ENCODE measurements around the gene DHRS12. TPM values are rescaled to one million over a fixed set of nuclear protein-coding genes. Genes with fewer than 3 reads are reported as not detected.

The DHRS12 gene
- total RNA-seq, 1 experiment from 2014 or later = 10.9 TPM

- H3K4me2 ChIP-seq (ENCODE audit: low read depth, low read length, poor library complexity, severe bottlenecking) = no peak overlapping the region
- no peak overlapping the region for H3K27ac ChIP-seq (ENCODE audit: low read length)
- no peaks in the 10 kb centered on the region for H3K79me2 ChIP-seq (ENCODE audit: low read length)
- no peaks in the 10 kb centered on the region for H3K9me3 ChIP-seq (ENCODE audit: low read length)
- no peaks in the 10 kb centered on the region for H4K20me1 ChIP-seq (ENCODE audit: insufficient read depth, low read depth, low read length)
- H3K4me3 ChIP-seq (ENCODE audit: low read length) = no peak overlapping the region
- no peaks in the 10 kb centered on the region for H3K27me3 ChIP-seq (ENCODE audit: low read length)
- DNase-seq = no peak
- H3K9ac ChIP-seq (ENCODE audit: low read length) = no peak overlapping the region
- no peak overlapping the region for H2AFZ ChIP-seq (ENCODE audit: low read length)
- H3K36me3 ChIP-seq (ENCODE audit: insufficient read depth, low read length) = no peaks in the 10 kb centered on the region
- H3K4me1 ChIP-seq (ENCODE audit: low read length) = no peaks in the 10 kb centered on the region
- no peaks in the 10 kb centered on the region for H3K9me2 ChIP-seq (replicated peaks; ENCODE audit: insufficient read depth, low read length)
Measured at GRCh38 chr13:51769455-51770127, 34.4 kb downstream of the DHRS12 start.

- DNase-seq = no peak
- no peak overlapping the region for H3K9ac ChIP-seq (ENCODE audit: low read length)
- no peak overlapping the region for H3K4me2 ChIP-seq (ENCODE audit: low read depth, low read length, poor library complexity, severe bottlenecking)
- H3K9me2 ChIP-seq (replicated peaks; ENCODE audit: insufficient read depth, low read length) = no peaks in the 10 kb centered on the region
- no peak overlapping the region for H3K4me3 ChIP-seq (ENCODE audit: low read length)
- H3K27ac ChIP-seq (ENCODE audit: low read length) = no peak overlapping the region
- no peaks in the 10 kb centered on the region for H3K79me2 ChIP-seq (ENCODE audit: low read length)
- H3K4me1 ChIP-seq (ENCODE audit: low read length) = no peaks in the 10 kb centered on the region
- H2AFZ ChIP-seq (ENCODE audit: low read length) = no peak overlapping the region
- no peaks in the 10 kb centered on the region for H4K20me1 ChIP-seq (ENCODE audit: insufficient read depth, low read depth, low read length)
- no peaks in the 10 kb centered on the region for H3K9me3 ChIP-seq (ENCODE audit: low read length)
- no peaks in the 10 kb centered on the region for H3K36me3 ChIP-seq (ENCODE audit: insufficient read depth, low read length)
- H3K27me3 ChIP-seq (ENCODE audit: low read length) = no peaks in the 10 kb centered on the region
Measured at GRCh38 chr13:51768976-51769375, 35.0 kb downstream of the DHRS12 start.

GRCh38 chr13:51768378-51768921 is 35.5 kb downstream of the DHRS12 start:
- H3K9ac ChIP-seq (ENCODE audit: low read length) = no peak overlapping the region

GRCh38 chr13:51767100-51767499 is 36.9 kb downstream of the DHRS12 start:
- Histone ChIP-seq H3K4me3 (ENCODE audit: low read length) (no peak overlapping the region), H3K9me2 (replicated peaks; ENCODE audit: insufficient read depth, low read length) (no peaks in the 10 kb centered on the region), H3K27ac (ENCODE audit: low read length) (no peak overlapping the region), H3K4me1 (ENCODE audit: low read length) (no peaks in the 10 kb centered on the region), H3K36me3 (ENCODE audit: insufficient read depth, low read length) (no peaks in the 10 kb centered on the region), H3K9ac (ENCODE audit: low read length) (no peak overlapping the region), H3K79me2 (ENCODE audit: low read length) (no peaks in the 10 kb centered on the region), H3K27me3 (ENCODE audit: low read length) (no peaks in the 10 kb centered on the region), H3K9me3 (ENCODE audit: low read length) (no peaks in the 10 kb centered on the region), H2AFZ (ENCODE audit: low read length) (no peak overlapping the region), H3K4me2 (ENCODE audit: low read depth, low read length, poor library complexity, severe bottlenecking) (no peak overlapping the region), H4K20me1 (ENCODE audit: insufficient read depth, low read depth, low read length) (no peaks in the 10 kb centered on the region)
- DNase-seq = peak; percentile 67

More at GRCh38 chr13:51768378-51768921, 35.5 kb downstream of the DHRS12 start:
- Histone ChIP-seq H3K36me3 (ENCODE audit: insufficient read depth, low read length) (no peaks in the 10 kb centered on the region), H3K9me2 (replicated peaks; ENCODE audit: insufficient read depth, low read length) (no peaks in the 10 kb centered on the region), H3K9me3 (ENCODE audit: low read length) (no peaks in the 10 kb centered on the region), H3K27me3 (ENCODE audit: low read length) (no peaks in the 10 kb centered on the region), H3K4me3 (ENCODE audit: low read length) (no peak overlapping the region), H3K4me1 (ENCODE audit: low read length) (no peaks in the 10 kb centered on the region), H4K20me1 (ENCODE audit: insufficient read depth, low read depth, low read length) (no peaks in the 10 kb centered on the region), H3K4me2 (ENCODE audit: low read depth, low read length, poor library complexity, severe bottlenecking) (no peak overlapping the region), H3K27ac (ENCODE audit: low read length) (no peak overlapping the region), H3K79me2 (ENCODE audit: low read length) (no peaks in the 10 kb centered on the region), H2AFZ (ENCODE audit: low read length) (no peak overlapping the region)
- DNase-seq = no peak

- H3K4me1 ChIP-seq (ENCODE audit: low read length) = no peaks in the 10 kb centered on the region
- H3K9me3 ChIP-seq (ENCODE audit: low read length) = no peaks in the 10 kb centered on the region
- no peaks in the 10 kb centered on the region for H4K20me1 ChIP-seq (ENCODE audit: insufficient read depth, low read depth, low read length)
- H2AFZ ChIP-seq (ENCODE audit: low read length) = no peak overlapping the region
- no peak overlapping the region for H3K4me3 ChIP-seq (ENCODE audit: low read length)
- DNase-seq = no peak
- H3K4me2 ChIP-seq (ENCODE audit: low read depth, low read length, poor library complexity, severe bottlenecking) = no peak overlapping the region
- no peaks in the 10 kb centered on the region for H3K9me2 ChIP-seq (replicated peaks; ENCODE audit: insufficient read depth, low read length)
- no peak overlapping the region for H3K27ac ChIP-seq (ENCODE audit: low read length)
- H3K27me3 ChIP-seq (ENCODE audit: low read length) = no peaks in the 10 kb centered on the region
- no peak overlapping the region for H3K9ac ChIP-seq (ENCODE audit: low read length)
- no peaks in the 10 kb centered on the region for H3K36me3 ChIP-seq (ENCODE audit: insufficient read depth, low read length)
- no peaks in the 10 kb centered on the region for H3K79me2 ChIP-seq (ENCODE audit: low read length)
Measured at GRCh38 chr13:51765142-51765515, 38.8 kb downstream of the DHRS12 start.

GRCh38 chr13:51764184-51765141 is 39.5 kb downstream of the DHRS12 start:
- Histone ChIP-seq H3K9ac (ENCODE audit: low read length) (no peak overlapping the region), H3K4me3 (ENCODE audit: low read length) (no peak overlapping the region), H4K20me1 (ENCODE audit: insufficient read depth, low read depth, low read length) (no peaks in the 10 kb centered on the region), H3K27me3 (ENCODE audit: low read length) (no peaks in the 10 kb centered on the region), H3K27ac (ENCODE audit: low read length) (no peak overlapping the region), H3K9me2 (replicated peaks; ENCODE audit: insufficient read depth, low read length) (no peaks in the 10 kb centered on the region), H3K36me3 (ENCODE audit: insufficient read depth, low read length) (no peaks in the 10 kb centered on the region), H3K4me2 (ENCODE audit: low read depth, low read length, poor library complexity, severe bottlenecking) (no peak overlapping the region), H3K79me2 (ENCODE audit: low read length) (no peaks in the 10 kb centered on the region), H3K4me1 (ENCODE audit: low read length) (no peaks in the 10 kb centered on the region), H3K9me3 (ENCODE audit: low read length) (no peaks in the 10 kb centered on the region), H2AFZ (ENCODE audit: low read length) (no peak overlapping the region)
- no peak for DNase-seq

GRCh38 chr13:51763486-51763885 is 40.5 kb downstream of the DHRS12 start:
- no peak overlapping the region for H3K27ac ChIP-seq (ENCODE audit: low read length)
- no peaks in the 10 kb centered on the region for H3K4me1 ChIP-seq (ENCODE audit: low read length)
- DNase-seq = no peak
- no peaks in the 10 kb centered on the region for H3K79me2 ChIP-seq (ENCODE audit: low read length)
- H2AFZ ChIP-seq (ENCODE audit: low read length) = no peak overlapping the region
- no peak overlapping the region for H3K4me3 ChIP-seq (ENCODE audit: low read length)
- no peak overlapping the region for H3K9ac ChIP-seq (ENCODE audit: low read length)
- H3K9me3 ChIP-seq (ENCODE audit: low read length) = no peaks in the 10 kb centered on the region
- H3K36me3 ChIP-seq (ENCODE audit: insufficient read depth, low read length) = no peaks in the 10 kb centered on the region
- no peaks in the 10 kb centered on the region for H4K20me1 ChIP-seq (ENCODE audit: insufficient read depth, low read depth, low read length)
- H3K27me3 ChIP-seq (ENCODE audit: low read length) = no peaks in the 10 kb centered on the region
- H3K9me2 ChIP-seq (replicated peaks; ENCODE audit: insufficient read depth, low read length) = no peaks in the 10 kb centered on the region
- no peak overlapping the region for H3K4me2 ChIP-seq (ENCODE audit: low read depth, low read length, poor library complexity, severe bottlenecking)

GRCh38 chr13:51761643-51762350 is 42.2 kb downstream of the DHRS12 start:
- no peaks in the 10 kb centered on the region for H4K20me1 ChIP-seq (ENCODE audit: insufficient read depth, low read depth, low read length)
- no peaks in the 10 kb centered on the region for H3K9me2 ChIP-seq (replicated peaks; ENCODE audit: insufficient read depth, low read length)
- no peaks in the 10 kb centered on the region for H3K9me3 ChIP-seq (ENCODE audit: low read length)
- H3K36me3 ChIP-seq (ENCODE audit: insufficient read depth, low read length) = no peaks in the 10 kb centered on the region
- H3K79me2 ChIP-seq (ENCODE audit: low read length) = no peaks in the 10 kb centered on the region
- no peaks in the 10 kb centered on the region for H3K4me1 ChIP-seq (ENCODE audit: low read length)
- no peak overlapping the region for H3K4me2 ChIP-seq (ENCODE audit: low read depth, low read length, poor library complexity, severe bottlenecking)
- H3K4me3 ChIP-seq (ENCODE audit: low read length) = no peak overlapping the region
- H3K27me3 ChIP-seq (ENCODE audit: low read length) = no peaks in the 10 kb centered on the region
- no peak overlapping the region for H3K27ac ChIP-seq (ENCODE audit: low read length)
- no peak overlapping the region for H3K9ac ChIP-seq (ENCODE audit: low read length)
- no peak for DNase-seq
- H2AFZ ChIP-seq (ENCODE audit: low read length) = no peak overlapping the region
